LHCN-M2 (cell line): ENCODE measurements around the gene EPS8. TPM values are rescaled to one million over a fixed set of nuclear protein-coding genes. Genes with fewer than 3 reads are reported as not detected.
A peak's percentile ranks its signal among the peaks of the same experiment; 100 is the strongest.
"Not testable (repeated sequence)": the region's sequence is repeated elsewhere in the genome, so short reads cannot be mapped to it uniquely, and the experiment has no call there.

Experiments
- DNase-seq: peaks from one replicate; pipeline ENCODE4 v3.0.0-alpha.2; 2012; ENCODE audit warnings: low read depth
- total RNA-seq: library from RNA; depleted of rRNA; stranded (reverse); fragments of >200 nt; gene quantifications from 2 replicates; pipeline ENCODE4 v1.2.3, GENCODE V29; 2014

The EPS8 gene
- total RNA-seq, 1 experiment from 2014 or later: 193 TPM

DNA sequence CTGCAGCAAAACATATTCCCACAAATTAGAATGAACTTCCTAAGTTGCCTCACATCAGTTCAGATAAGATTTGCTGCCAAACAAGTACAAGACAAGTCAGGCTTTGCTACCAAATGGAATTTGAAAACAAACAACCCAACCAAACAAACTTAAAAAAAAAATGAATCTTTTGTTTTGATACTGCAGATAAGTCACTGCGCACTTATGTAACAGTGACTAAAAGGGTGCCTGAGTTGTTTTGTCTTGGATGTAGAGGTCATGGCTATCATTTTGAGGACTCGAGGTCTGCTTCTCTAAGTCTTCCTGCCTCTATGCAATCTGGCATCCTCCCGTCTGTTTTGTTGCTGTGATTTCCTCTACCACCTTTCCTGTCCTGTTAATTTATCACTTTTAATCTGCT lies 11.1 kb upstream of the EPS8 start:
- peak; percentile 60 for DNase-seq

DNA sequence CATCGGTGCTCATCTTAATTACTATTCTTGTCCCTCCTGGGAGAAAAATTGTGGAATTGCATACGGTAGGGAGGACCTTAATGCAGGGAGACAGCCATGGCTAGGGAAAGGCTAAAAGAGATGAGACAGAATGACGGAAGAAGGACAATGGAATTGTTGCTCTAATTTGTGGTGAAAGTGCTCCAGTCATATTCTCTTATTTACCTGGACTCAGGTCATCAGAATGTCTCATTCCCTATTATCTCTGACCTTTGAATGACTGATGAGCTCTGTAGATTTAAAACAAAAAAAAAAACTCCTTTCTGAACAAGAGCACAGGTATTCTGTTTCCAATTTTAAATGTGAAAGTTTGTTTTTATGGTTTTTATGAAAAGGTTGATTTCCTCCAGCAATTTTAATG lies 8.6 kb upstream of the EPS8 start:
- peak; percentile 45 for DNase-seq

DNA sequence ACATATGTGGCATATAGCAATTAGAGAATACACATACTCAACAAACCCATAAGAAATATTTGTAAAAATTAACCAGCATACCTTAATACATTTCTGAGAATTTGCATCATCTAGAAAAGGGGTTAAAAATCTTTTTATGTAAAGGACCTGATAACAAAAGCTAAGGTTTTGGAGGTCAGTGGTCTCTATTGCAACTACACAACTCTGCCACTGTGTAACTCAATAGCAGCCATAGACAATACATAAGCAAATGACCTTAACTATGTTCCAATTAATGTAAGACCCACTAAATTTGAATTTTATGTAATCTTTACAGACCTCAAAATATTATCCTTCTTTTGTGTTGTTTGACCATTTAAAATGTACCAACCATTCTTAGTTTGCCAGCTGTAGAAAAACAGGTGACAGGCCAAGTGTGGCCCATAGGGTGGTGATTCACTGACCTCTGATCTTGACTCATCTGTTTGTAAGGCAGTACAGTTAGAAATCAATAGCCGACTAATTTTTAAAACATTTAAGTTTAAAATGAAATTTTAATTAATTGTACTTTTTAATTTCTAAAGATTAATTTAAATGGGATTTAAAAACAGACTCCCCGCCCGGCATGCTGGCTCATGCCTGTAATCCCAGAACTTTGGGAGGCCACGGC lies 7.4 kb upstream of the EPS8 start:
- peak; percentile 95 for DNase-seq

DNA sequence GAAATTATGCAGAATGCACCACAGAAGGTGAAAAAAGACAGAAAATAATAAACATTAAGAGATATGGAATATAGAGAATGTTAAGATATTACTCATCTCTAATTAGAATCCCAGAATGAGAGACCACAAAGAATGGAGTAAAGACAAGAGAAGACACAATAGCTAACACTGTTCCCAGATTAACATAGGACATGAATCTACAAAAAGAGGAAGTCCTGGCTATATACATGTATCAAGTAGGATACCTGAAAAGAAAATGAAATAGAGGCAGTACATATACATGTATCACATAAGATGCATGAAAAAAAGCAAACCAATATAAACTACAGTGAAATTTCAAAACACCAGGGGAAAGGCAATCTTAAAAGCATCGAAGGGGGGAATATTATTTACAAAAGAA lies 5.6 kb upstream of the EPS8 start:
- DNase-seq: no peak

DNA sequence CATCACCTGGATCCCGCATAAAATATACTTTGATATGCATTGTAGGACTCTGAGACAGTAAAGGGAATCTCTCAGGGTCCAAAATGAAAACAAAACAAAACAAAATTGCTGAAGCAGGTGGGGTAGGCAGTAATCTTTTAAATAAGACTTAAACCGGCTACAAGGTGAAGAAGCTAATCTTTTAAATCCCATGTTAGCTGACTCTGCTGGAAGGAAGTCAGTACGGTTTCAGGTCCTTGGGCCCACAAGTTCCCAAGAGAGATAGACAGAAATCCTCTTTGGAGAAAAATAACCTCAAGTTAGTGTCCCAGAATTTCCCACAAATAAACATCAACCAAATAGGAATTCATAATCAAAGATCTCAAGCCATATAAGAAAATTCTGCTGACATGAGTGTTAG lies 5.0 kb upstream of the EPS8 start:
- no peak for DNase-seq

DNA sequence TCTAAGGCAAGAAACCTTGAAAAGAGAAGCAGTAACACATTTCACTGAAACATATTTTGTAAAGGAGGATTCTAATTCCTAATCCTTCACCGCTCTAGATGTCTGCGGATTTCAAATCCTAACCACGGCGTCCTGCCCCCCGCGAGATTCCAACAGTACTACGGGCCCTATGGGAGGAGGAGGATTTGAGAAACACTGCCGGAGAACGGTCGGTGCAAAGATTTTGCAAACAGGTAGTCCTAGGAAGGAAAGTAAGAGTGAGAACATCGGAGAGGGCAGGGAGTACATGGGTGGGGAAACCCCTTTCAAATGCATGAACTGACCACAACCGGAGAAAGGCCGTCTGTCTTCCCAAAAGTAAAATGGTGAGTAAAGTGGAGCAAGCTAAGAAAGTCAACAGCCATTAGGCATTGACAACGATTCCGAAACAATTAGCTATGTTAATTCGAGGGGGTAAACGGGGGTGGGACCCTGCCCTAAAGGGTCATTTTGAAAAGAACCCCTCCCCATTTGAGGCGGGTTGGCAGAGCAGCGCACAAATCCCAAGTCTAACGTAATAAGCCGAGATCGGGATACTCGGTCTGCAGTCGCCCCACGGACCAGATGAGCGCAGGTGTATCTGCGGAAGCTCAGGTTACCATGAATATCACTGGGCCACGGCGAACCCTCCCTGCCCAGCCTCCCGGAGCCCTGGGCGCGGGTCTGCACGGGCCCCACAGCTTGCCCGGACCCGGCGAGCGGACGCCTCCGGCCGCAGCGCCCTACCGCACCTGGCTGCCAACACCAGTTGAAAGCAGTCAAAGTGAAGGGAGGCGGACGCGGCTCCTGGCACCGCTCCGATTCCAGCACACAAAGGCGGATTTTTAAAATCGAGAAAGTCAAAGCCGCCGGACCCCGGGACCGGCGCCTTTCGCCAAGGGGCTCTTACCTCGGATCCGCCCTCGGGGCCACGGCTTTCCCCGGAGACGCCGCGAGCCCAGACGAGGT lies 662 bp downstream of the EPS8 start:
- DNase-seq: peak; percentile 61

DNA sequence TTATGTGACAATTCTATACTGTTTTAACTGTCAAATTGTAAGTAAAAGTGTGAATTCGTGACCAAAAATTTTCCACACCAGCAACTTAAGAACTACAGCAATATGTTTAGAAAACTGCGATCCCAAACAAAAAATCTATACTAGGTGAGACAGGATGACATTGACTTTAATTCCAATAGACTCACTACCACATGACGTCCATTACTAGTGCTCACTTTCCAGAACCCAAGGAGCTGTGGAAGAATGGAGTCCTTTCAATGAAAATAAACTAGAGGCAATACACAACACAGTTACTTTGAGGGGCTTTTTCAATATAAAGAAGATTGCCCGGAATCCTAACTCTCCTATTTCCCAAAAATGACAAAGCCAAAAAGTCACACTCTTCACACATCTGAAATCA lies 1.4 kb downstream of the EPS8 start:
- no peak for DNase-seq

DNA sequence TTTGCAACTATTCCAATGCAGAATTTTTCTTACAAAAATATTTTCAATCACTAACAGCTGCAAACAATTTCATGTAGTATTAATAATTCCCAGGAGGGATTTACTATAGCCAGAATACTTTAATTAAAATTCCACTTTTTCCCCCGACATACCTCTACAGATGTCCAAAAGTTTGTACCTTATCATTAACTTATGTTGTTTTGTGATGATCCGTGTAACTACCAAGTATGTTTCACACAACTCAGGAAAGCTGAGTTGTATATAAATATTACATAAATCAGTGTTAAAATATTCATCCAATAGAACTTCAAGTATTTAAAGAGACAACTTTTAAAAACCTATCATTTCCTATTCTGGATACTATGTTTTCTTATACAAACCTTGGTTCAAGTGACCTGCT lies 2.4 kb downstream of the EPS8 start:
- no peak for DNase-seq

DNA sequence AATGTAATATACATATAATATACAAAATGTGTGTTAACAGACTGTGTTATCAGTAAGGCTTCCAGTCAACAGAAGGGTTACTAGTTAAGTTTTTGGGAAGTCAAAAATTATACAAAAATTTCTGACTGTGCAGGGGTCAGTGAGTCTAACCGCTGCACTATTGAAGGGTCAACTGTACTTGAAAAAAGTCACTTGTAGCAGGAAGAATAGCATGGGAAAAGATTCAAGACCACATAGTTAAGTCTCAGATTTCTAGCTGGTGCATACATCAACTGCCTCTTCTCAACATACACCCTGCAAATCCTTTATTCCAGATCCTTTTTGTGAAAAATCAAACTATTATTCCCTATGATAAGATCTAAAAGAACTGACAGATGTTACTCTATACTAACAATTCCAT lies 5.9 kb downstream of the EPS8 start:
- no peak for DNase-seq

DNA sequence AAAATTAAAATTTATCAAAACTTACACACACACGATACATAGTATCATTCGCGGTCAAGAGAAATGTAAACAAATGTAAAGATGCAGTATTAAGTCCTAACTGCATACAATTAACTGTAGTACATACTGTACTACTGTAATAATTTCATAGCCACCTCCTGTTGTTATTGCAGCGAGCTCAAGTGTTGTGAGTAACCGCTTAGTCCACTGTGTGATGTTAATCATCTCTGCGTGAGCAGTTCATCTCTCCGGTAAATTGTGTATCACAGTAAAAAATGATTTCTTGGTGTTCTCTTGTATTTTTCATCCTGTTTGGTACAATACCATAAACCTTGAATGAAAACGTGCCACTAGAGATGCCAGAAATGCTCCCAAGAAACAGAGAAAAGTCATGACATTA lies 6.5 kb downstream of the EPS8 start:
- peak; percentile 86 for DNase-seq

DNA sequence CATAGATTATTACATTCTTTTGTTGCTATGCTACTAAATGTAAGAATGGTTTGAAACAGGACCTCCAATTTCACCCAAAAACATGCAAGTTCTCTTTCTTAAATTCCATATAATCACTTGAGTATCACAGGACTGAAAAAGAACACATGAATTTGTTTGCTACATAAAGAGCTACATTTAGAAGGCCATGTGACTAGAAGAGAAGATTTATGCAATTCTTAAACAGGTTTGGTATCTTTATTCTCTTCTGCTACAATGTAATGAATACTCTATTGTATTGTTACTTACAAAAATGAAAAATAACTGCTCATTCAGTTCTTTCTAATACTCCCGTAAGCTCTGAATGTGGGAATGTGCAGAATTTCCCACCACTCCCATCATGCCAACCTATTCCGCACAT lies 9.3 kb downstream of the EPS8 start:
- DNase-seq: no peak

DNA sequence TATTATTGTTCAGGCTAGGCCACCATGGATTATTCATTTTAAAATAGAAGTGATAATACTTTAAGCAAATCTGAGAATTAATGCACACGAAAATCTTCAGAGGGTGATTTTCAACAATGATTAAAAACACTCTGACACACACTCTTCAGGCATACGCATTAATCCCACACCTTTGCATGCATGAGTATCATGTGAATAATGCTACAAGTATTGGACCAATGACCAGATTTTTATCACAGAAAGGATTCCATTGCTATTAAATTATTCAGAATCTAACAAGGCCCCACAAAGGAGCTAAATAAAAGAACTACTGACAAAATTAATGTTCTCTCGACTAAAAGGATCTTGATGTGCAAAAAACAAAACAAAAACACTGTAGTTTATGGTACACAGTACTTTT lies 11.1 kb downstream of the EPS8 start:
- DNase-seq: no peak

DNA sequence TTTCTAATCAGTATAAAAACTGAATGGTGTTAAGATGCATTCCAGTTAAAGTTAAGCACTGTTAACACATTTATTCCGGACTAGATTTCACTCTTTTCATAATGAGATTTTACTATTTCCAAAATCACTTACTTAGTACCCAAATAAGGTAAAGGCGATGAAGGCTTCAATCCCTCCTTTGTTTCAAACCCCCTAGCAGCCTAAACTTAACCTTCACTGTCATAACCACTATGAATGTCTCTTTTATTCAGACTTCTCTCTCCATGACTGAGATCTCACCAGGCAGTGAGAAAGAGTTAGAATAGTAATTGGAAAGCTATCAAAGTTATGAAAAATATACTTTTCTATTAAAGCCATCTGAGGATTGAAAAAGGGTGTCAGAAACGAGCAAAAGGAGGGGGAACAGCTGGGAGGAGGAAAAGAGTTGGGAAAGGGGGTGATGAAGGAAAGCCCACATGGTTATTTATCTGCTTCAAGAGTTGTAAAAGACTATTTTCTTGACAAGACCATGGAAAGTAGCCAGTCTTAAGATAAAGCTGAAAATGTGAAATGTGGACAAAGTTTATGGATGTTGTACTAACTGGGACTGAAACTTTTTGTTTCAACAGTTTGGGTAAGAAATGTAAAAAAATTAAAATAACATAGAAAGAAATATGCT lies 11.7 kb downstream of the EPS8 start:
- no peak for DNase-seq

DNA sequence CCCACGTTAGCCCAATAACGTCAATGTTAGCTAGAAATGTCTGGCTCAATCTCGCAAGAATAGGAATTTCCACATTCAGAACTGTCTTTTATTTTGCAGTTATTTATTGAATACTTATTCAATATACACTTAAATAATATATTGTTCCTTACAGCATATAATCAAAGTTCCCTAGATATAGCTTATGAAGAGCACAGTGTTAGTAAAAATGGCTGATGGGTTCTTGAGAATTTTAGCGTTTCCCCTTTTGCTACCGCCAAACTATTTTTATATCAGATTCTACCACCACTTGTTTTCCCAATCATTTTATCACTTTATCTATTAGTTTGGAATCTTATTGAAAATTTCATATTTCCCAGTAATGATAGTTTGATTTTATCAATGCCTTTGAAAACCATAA lies 12.7 kb downstream of the EPS8 start:
- DNase-seq: no peak

DNA sequence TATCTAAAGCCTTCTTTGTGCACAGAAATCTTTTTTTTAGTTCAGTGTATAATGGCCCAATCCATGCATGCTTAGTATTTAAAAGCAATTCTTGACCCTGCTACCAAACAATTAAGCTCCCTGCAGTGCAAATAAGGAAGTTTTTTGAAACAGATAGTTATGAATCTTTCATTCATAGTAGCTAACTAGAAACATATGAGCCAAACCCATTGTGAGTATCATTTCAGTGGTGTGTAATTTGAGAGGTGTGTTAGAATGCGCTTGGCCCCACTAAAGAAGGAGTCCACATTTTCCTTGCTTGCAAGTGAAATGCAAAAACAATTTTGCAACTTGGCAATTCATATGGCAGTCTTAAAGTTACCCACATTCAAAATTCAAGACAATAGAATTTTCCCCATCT lies 14.4 kb downstream of the EPS8 start:
- DNase-seq: no peak

DNA sequence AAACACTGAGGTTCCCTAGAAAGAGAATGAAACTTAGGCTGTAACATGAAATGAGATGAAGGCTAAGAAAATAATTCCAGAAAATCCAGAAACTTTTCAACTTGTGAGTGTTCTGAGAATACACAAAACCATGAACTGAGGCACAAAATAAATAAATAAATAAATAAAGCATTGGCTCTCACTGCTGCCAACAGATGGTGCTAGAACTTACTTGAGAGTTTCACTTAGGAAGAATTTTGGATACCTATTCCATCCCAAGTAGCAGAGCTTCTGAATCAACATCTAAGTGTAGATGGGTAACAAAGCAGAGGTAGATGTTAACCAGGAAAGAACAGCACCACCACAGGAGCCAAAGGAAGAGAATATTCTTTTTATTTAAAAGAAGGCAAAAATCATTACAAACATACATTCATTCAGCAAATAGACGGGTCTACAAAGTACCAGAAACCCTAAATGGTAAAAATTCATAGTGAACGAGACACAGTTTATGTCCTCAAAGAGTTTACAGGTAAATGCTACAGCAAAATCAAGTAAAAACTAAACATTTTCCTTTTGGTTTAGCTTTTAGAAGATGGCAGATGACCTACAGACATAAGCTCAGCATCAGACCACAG lies 16.7 kb downstream of the EPS8 start:
- no peak for DNase-seq

DNA sequence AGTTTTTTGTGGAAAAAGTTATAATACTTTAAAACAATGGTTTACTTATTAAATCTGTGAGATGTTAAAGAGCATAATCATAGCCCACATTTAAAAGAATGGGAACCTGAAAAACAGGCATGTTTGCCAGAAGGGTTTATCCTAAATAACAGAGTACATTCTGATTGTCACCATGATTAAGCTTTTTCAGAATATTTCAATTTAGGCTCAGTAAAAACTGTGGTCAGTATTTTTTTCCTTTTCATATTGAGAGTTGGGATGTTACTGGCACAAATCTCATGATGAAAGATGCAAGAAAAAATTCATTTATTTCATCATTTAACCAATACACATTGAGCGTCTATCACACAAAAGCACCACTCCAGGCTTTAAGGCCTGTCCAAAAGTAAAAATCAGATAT lies 18.6 kb downstream of the EPS8 start:
- DNase-seq: no peak

DNA sequence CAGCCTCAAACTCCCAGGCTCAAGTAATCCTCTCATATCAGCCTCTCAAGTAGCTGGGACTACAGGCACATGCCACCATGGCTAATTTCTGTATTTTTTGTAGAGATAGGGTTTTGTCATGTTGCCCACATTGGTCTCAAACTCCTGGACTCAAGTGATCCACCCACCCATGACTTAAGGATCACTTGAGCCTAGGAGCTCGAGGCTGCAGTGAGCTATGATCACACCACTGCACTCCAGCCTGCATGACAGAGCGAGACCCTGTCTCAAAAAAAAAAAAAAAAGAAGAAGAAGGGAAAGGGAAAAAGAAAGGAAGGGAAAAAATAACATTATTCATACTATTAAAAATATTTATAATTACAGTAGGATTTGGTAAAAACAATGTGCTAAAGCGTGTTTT lies 19.2 kb downstream of the EPS8 start:
- DNase-seq: no peak

DNA sequence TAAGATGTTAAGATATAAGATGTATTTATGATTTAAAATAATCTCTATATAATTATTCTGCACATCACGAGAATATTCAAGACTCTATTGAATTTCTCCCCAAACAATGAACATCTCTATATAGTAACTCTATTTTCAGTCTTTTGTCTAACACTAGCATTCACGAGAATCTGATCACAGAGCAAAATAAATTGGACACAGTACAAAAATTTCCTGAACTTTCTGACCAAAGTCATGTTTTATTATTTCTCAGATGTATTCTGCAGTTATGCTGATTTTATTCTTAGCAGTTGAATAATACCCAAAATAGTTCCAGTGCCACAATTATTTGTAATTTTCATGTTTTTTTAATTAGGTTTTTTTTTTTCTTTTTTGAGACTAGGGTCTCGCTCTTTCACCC lies 19.6 kb downstream of the EPS8 start:
- no peak for DNase-seq

DNA sequence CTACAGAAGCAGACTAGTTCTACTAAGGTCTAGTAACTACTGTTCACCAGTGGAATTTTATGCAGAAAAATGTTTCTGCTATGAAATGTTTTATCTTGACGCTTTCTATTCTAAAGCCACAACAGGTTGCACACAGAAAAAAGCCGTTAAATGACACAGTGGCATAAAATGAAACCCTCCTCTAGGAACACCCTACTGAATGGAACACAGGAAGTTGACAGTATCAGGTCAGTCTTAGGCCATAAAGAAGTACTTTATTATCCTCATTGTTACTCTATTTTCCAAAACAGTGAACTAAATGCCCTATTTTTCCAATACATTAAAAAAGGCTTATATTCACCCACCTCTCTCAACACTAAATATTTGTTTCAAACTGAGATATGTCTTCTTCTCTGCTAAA lies 21.9 kb downstream of the EPS8 start:
- DNase-seq: no peak

DNA sequence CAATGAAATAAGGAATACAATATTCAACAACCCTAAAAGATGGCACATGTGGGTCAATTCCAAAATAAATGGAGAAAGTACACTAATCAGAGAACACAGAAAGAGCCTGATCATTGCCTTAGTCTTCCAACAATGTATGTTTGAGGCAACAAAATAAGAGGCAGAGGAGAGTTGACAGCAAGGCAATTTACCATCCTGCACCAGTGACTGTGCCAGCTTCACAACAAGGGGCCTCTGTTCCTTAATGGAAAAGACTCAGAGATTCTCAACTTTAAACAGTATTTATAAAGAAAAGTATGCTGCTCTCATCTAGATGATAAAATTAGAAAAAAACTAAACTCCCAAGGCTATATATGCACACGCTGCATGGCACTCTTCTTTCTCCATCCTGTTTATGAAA lies 25.9 kb downstream of the EPS8 start:
- no peak for DNase-seq

DNA sequence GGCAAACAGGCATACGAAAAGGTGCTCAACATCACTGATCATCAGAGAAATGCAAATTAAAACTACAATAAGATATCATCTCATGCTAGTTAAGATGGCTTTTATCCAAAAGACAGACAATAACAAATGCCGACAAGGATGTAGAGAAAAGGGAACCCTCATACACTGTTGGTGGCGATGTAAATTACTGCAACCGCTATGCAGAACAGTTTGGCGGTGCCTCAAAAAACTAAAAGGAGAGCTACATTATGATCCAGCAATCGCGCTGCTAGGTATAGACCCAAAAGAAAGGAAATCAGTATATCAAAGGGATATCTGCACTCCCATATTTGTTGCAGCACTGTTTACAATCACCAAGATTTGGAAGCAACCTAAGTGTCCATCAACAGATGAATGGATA lies 27.0 kb downstream of the EPS8 start:
- not testable (repeated sequence) for DNase-seq
